GM21528 (cell line): ENCODE data around the gene CA5A.
"Not testable (repeated sequence)": the region's sequence is repeated elsewhere in the genome, so short reads cannot be mapped to it uniquely, and the experiment has no call there.

Experiments used
- ATAC-seq: cut with Tn5 transposase; IDR thresholded peaks from one replicate; pipeline ENCODE4 v1.9.1; 2021; ENCODE audit warnings: mild to moderate bottlenecking, moderate library complexity; ENCODE audit not compliant: unreplicated experiment, low FRiP score

Gene CA5A

DNA sequence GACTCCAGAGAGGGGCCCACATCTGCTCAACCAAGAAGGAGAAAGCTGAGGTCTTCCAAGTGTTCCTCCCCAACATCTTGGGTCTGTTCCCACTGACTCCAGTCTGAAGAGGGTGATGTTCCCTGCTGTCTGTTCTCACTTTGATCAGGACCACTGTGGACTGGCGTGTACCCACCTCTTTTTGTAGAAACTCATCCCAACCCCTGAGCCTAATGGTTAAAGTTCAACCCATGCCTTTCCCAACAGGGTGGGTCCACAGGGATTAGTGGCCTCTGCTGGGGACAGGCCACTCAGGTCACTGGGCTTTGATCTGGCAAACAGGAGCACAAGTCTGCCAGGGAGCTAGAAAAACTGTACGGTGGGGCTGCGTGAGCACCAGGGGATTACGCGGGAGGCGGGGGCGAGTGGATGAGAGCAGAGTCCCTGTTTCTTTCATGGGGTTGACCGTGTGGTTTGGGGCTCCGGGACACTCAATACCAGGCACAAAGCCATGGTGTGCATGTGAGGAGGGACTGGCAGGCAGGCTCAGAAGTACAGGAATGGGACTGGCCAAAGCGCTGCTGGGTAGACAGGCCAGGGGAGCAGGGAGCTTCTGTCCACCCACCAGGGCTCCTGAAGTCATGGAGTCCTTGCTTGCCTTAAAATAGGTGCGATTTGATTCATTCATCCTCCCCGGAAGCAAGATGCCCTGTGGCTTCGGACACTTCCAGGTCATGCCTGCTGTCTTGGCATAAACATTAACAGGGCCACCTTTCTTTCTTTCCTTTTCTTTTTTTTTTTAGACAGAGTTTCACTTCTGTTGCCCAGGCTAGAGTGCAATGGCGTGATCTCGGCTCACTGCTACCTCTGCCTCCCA is at the start of gene CA5A:
Gene CA5A, minus strand, starts transcription at position 155 of the 856 bp plus-strand sequence. Its CDS starts 79 bp downstream, at position 76.
- no peak for ATAC-seq

GRCh38 chr16:87985493-87985892 is 49.2 kb upstream of the CA5A start:
- ATAC-seq = not testable (repeated sequence)

GRCh38 chr16:87984632-87985267 is 48.4 kb upstream of the CA5A start:
- no peak for ATAC-seq

DNA sequence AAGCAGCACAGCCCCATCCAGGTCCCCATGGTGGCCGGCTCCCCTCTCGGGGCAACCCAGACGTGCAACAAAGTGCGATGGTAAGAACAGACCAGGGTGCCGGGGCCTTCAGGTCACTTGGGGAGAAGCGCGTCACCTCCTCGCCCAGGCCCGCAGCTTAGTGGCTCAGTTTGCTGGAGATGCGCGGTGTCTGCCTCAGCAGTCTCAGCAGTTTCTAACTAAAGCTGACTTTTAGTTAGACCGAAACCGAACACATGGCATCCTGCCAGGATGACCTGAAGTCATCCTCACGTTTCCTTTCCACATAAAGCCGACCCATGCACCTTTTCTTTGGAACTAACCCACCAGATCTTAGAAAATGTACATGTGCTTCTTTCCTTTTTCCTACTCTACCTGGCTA is 47.9 kb upstream of the CA5A start:
- not testable (repeated sequence) for ATAC-seq

DNA sequence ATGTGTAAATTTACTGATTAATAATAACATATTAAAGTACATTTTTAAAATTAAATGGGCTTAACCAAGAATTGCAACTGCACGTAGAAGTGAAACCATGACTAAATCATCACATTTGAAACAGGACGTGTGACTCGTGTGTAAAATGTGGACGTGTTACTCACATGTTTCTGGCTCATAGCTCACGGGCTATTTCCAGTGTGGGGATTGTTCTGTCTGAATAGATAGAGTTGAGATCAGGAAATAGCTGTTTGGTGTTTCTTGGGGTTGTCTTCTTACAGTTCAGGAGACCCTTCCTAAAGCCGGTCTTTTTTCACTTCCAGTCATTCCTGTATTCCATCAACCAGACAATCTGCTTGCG is 47.4 kb upstream of the CA5A start:
- not testable (repeated sequence) for ATAC-seq

GRCh38 chr16:87983072-87983736 is 46.9 kb upstream of the CA5A start:
- ATAC-seq = not testable (repeated sequence)

- no peak for ATAC-seq
Measured at GRCh38 chr16:87982581-87983041, 46.3 kb upstream of the CA5A start.

DNA sequence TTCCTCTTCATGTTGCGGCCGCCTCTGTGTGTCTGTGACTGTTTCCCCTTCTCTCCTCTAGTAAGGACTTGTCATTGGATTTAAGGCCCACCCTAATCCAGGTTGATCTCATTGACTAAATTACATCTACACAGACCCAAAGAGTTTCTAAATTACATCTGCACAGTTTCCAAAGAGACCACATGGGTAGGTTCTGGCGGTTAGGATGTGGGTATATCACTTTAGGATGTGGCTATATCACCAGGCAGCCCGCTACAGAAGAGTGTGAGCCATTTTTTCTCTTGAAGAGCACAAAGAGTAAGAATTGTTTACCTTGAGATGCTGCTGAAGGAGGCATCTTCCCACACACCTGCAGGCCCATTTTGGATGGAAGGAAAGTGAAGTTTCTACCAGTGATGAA is 45.0 kb upstream of the CA5A start:
- not testable (repeated sequence) for ATAC-seq

- ATAC-seq = not testable (repeated sequence)
Measured at GRCh38 chr16:87979911-87980630, 43.7 kb upstream of the CA5A start.

DNA sequence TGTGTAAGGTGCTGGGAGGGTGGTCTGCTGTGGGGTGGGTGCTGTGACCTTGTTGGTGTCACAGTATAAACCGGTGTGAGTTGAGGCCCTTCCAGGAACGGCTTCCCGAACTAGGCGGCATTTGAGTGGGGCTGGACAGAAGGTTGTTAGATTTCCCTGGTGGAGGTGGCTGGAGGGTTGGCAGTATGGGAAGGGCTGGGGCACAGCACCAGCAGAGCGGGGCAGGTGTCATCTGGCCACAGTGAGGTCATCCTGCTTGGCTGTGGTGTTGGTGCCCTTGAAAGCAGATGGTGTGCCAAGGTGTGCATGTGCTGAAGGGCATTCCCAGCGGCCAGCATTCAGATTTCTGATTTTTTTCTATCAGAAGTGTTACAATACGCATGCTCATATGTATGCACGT is 43.0 kb upstream of the CA5A start:
- no peak for ATAC-seq

- no peak for ATAC-seq
Measured at GRCh38 chr16:87978127-87978526, 41.8 kb upstream of the CA5A start.

DNA sequence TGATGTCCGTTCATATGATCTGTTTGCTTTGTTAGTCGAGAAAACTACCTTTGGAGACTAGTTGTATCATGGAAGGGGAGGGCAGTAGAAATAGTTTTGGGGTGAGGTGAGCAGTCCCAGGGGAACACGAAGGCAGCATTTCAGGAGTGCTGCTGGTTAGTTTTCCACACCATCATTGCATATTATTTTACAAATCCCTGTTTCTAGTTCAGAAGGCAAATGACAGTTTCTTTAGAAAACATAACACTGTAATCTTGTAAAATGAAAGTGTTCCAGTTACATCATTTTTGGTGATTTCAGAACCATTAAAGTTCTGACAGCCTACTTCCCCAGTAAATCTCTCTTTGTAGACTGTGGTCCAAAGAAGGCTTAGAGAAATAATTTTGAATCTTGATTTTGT is 40.3 kb upstream of the CA5A start:
- ATAC-seq = no peak

- no peak for ATAC-seq
Measured at GRCh38 chr16:87974178-87974577, 37.8 kb upstream of the CA5A start.

DNA sequence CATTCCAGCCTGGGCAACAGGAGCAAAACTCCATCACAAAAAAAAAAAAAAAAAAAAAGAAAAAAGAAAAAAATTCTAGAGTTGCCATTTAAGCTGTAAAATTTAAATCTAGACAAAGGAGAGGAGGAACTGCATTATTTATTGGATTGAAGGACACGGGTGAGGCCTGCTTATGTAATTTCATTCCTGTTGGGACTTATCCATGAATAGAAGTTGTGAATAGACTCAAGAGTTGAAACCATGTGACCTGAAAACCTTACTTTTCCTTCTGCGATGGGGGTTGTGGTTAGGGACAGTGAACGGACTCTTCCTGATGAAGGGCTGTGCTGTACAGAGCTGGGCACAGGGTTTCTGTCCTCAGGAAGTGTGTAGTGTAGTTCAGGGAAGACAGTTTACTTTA is 37.4 kb upstream of the CA5A start:
- no peak for ATAC-seq

DNA sequence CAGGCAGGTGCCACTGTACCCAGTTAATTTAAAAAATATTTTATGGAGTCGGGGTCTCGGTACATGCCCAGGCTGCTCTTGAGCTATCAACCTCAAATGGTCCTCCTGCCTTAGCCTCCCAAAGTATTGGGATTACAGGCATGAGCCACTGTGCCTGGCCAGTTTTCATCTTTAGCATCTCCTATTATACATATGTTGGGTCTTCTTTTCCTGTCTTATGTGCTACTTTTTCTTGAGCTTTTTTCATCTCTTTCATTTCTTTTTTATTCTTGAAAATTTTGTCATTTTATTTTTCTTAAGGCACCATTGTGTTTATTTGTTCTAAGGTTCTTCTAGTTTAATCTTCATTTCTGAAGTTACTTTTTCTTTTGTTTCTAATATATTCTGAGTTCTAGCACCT is 35.6 kb upstream of the CA5A start:
- ATAC-seq = no peak

DNA sequence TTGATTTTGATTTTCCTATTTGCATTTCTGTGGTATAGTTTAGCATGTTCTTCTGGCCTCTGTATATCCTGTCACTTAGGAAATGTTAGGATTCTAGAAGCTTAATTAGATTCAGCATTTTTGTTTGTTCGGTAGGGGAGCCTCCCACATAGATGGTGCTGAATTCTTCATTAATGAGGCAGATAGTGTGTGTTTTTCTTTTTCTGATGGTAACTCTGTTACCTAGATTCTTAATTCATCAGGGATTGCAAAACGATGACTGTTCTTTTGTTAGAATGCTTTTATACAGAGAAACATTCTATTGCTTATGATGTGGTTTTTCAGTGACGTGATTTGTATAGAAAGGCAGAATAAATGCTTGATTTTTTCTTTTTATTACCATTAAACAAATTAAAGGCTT is 33.9 kb upstream of the CA5A start:
- no peak for ATAC-seq

GRCh38 chr16:87968541-87968940 is 32.2 kb upstream of the CA5A start:
- ATAC-seq = no peak

DNA sequence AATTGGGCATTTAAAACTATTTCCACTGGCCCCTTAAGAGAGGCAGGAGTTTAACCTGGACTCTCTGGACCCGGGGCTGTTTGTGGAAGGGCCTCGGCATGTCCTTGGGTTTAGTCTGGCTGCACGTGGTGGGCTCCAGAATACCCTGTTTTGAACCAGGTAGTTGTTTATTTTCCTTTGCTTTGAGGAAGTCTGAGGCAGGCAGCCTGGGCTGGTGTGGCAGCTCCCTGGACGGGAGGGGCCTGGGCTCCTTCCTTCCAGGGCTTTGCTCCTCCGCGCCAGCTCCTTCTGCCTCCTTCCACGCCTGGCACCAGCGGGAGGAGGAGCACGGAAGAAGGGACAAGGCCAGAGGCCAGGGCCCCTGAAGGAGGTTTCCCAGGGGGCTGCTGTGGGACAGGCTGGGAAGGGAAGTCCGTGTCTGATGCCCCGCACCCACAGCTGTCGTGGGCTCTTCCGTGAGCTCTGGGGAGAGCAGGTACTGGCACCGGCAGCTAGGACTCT is 30.4 kb upstream of the CA5A start:
- ATAC-seq = no peak

GRCh38 chr16:87966064-87966645 is 29.8 kb upstream of the CA5A start:
- ATAC-seq = no peak

DNA sequence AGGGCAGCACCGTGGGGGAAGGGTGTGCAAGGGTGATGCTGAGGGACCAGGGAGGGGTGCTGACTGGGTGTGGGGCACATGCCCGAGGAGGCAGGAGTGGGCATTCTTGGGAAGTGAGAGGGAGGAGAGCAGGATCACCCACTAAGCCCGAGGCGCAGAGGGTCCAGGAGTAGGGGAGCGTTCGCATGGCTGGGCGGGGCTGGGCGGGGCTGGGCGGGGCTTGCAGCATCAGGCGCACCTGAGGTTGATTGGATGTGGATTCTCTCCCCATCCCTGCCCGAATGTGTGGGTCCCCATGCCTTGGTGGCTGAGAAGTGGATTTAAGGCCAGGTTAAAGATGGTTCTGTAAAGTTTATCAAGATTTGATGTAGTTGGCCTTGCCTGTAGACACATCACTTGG is 29.1 kb upstream of the CA5A start:
- ATAC-seq = no peak
